ENCODE measurements around the gene UBE2QL1.
A peak's percentile ranks its signal among the peaks of the same experiment; 100 is the strongest.

The UBE2QL1 gene

DNA sequence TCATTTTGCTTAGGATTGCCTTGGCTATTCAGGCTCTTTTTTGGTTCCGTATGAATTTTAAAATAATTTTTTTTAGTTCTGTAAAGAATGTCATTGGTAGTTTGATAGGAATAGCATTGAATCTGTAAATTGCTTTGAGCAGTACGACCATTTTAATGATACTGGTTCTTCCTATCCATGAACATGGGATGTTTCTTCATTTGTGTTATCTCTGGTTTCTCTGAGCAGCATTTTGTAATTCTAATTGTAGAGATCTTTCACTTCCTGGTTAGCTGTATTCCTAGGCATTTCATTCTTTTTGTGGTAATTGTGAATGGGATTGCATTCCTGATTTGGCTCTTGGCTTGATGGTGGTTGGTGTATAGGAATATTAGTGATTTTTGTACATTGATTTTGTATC is 6.3 kb upstream of the UBE2QL1 start:
- Mint-ChIP-seq H3K27ac (no peak overlapping the region), H3K36me3 (ENCODE audit: low read depth) (no peaks in the 10 kb centered on the region), H3K27me3 (peaks cover 29% of the 10 kb centered on the region), H3K4me3 (no peak overlapping the region), H3K9me3 (no peaks in the 10 kb centered on the region), H3K4me1 (ENCODE audit: low read depth) (no peaks in the 10 kb centered on the region)

DNA sequence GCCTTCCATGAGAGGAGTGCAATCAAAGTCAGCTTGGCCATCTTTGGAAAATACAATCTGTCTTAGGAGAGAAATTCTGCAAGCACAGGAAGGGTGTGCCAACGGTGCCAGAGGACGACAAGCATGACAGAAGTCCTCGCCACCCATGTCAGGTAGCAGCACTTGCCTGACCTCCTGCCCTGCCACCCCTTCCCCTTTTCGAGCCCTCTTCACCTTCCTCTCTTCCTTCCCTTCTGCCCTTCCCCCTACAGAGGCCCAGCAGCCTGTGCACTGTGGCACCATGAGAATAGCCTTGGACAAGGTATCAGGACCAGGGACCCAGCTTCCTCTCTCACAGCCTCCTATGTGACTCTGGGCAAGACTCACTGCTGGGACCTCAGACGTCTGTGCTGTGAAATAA is 5.3 kb upstream of the UBE2QL1 start:
- H3K36me3 Mint-ChIP-seq (ENCODE audit: low read depth), result no peaks in the 10 kb centered on the region
- H3K4me1 Mint-ChIP-seq (ENCODE audit: low read depth), result no peaks in the 10 kb centered on the region
- no peak overlapping the region for H3K27ac Mint-ChIP-seq
- H3K4me3 Mint-ChIP-seq, result no peak overlapping the region
- H3K9me3 Mint-ChIP-seq, result no peaks in the 10 kb centered on the region
- H3K27me3 Mint-ChIP-seq, result peaks cover 26% of the 10 kb centered on the region

GRCh38 chr5:6446042-6446441 is 2.6 kb upstream of the UBE2QL1 start:
- Mint-ChIP-seq H3K9me3 (no peaks in the 10 kb centered on the region), H3K27me3 (peaks cover 43% of the 10 kb centered on the region), H3K4me1 (ENCODE audit: low read depth) (peaks cover 9% of the 10 kb centered on the region), H3K4me3 (no peak overlapping the region), H3K36me3 (ENCODE audit: low read depth) (no peaks in the 10 kb centered on the region), H3K27ac (no peak overlapping the region)

DNA sequence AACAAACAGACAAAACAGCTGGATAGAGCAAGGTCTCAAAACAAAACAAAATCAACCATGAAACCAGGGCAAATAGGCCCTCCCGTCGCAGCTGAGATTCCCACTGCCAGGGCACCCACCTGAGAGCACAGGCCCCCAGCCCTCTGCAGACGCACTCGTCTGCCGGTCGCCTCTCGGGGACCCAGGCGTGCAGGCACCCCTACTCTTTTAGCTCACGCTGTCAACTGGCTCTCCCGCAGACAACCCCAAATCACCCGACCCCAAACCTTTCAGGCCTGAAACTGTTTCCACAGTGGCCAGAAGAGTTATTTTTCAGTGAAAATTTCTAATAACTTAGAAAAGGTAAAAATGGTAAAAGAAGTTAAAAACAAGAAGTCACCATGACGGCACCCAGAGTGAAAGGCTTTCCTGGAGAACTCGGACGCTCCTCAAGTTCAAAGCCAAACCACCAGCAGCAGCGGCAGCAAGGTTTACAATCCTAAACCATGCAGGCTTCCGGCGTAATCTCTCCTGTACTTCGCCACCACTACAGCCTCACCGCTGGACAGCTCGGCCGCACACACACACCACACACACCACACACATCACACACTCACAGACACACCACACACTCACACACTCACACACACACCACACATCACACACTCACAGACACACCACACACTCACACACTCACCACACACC is 1.9 kb upstream of the UBE2QL1 start:
- peaks cover 47% of the 10 kb centered on the region for H3K27me3 Mint-ChIP-seq
- H3K27ac Mint-ChIP-seq, result no peak overlapping the region
- no peaks in the 10 kb centered on the region for H3K36me3 Mint-ChIP-seq (ENCODE audit: low read depth)
- no peak overlapping the region for H3K4me3 Mint-ChIP-seq
- H3K4me1 Mint-ChIP-seq (ENCODE audit: low read depth), result peaks cover 9% of the 10 kb centered on the region
- no peaks in the 10 kb centered on the region for H3K9me3 Mint-ChIP-seq

DNA sequence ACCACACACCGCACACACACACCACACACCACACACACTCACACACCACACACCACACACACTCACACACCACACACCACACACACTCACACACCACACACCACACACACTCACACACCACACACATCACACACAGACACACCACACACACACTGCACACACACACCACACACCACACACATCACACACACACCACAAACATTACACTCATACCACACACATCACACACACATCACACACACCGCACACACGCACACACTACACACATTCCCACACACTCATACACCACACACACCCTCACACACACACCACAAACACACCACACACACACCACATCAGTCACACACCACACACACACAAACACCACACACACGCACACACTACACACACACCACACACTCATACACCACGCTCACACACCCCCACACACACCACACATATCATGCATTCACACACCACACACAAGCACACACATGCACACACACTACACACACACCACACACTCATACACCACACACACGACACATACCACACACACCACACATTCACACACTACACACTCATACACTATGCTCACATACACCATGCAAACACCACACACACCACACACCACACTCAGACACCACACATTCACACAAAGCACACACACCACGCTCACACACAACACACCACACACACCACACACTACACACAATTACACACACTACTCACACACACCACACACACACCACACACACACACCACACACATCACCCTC is 1.1 kb upstream of the UBE2QL1 start:
- H3K27me3 Mint-ChIP-seq, result peaks cover 46% of the 10 kb centered on the region
- no peak overlapping the region for H3K4me3 Mint-ChIP-seq
- peaks cover 9% of the 10 kb centered on the region for H3K4me1 Mint-ChIP-seq (ENCODE audit: low read depth)

DNA sequence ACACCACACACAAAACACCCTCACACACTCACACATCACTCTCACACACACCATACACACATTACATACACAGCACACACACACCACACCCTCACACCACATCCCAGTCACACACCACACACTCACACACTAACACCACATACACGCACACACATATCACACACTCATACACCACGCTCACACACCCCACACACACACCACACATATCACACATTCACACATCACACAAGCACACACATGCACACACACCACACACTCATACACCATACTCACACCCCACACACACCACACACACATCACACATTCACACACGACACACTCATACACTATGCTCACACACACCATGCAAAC is 543 bp upstream of the UBE2QL1 start:
- Mint-ChIP-seq H3K27me3 (peaks cover 46% of the 10 kb centered on the region), H3K36me3 (ENCODE audit: low read depth) (no peaks in the 10 kb centered on the region), H3K4me1 (ENCODE audit: low read depth) (peaks cover 9% of the 10 kb centered on the region), H3K27ac (no peak overlapping the region), H3K9me3 (no peaks in the 10 kb centered on the region), H3K4me3 (no peak overlapping the region)

More for the DNA sequence above, 1.1 kb upstream of the UBE2QL1 start:
- Mint-ChIP-seq H3K9me3 (no peaks in the 10 kb centered on the region), H3K27ac (no peak overlapping the region), H3K36me3 (ENCODE audit: low read depth) (no peaks in the 10 kb centered on the region)

GRCh38 chr5:6449465-6450158 is 953 bp downstream of the UBE2QL1 start:
- peaks cover 9% of the 10 kb centered on the region for H3K4me1 Mint-ChIP-seq (ENCODE audit: low read depth)
- peak overlapping the region; percentile 66 for H3K4me3 Mint-ChIP-seq
- peaks cover 49% of the 10 kb centered on the region for H3K27me3 Mint-ChIP-seq
- no peaks in the 10 kb centered on the region for H3K9me3 Mint-ChIP-seq
- no peak overlapping the region for H3K27ac Mint-ChIP-seq
- H3K36me3 Mint-ChIP-seq (ENCODE audit: low read depth), result no peaks in the 10 kb centered on the region

DNA sequence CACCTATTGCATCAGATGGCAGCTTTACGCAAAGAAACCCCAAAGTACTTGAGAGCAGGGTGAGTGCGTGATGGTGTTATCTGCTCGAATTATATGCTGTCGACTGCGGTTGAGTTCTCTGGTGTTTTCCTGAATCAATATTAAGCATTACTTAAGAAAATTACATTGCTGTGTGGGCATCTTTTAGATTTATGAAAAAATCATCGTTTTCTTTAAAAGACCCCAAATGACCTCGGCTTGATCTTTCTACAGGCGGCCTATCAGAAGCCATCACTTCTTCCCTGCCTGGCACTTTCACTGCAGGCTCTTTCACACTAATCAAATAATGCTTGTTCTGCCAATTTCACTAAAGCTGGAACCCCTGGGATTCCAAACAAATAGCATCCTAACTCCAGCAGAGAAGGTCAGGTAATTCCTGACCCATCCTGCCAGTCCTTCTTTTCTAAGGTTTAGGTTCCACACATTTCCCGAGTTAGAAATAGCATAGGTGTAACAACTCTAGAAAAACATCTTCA is 1.7 kb downstream of the UBE2QL1 start:
- Mint-ChIP-seq H3K27ac (no peak overlapping the region), H3K4me3 (no peak overlapping the region), H3K4me1 (ENCODE audit: low read depth) (peaks cover 9% of the 10 kb centered on the region), H3K9me3 (no peaks in the 10 kb centered on the region), H3K27me3 (peaks cover 45% of the 10 kb centered on the region), H3K36me3 (ENCODE audit: low read depth) (no peaks in the 10 kb centered on the region)

- Mint-ChIP-seq H3K27ac (no peak overlapping the region), H3K4me3 (no peak overlapping the region), H3K27me3 (peaks cover 61% of the 10 kb centered on the region), H3K36me3 (ENCODE audit: low read depth) (no peaks in the 10 kb centered on the region), H3K4me1 (ENCODE audit: low read depth) (peaks cover 9% of the 10 kb centered on the region), H3K9me3 (no peaks in the 10 kb centered on the region)
Measured at GRCh38 chr5:6452622-6453504, 4.2 kb downstream of the UBE2QL1 start.

DNA sequence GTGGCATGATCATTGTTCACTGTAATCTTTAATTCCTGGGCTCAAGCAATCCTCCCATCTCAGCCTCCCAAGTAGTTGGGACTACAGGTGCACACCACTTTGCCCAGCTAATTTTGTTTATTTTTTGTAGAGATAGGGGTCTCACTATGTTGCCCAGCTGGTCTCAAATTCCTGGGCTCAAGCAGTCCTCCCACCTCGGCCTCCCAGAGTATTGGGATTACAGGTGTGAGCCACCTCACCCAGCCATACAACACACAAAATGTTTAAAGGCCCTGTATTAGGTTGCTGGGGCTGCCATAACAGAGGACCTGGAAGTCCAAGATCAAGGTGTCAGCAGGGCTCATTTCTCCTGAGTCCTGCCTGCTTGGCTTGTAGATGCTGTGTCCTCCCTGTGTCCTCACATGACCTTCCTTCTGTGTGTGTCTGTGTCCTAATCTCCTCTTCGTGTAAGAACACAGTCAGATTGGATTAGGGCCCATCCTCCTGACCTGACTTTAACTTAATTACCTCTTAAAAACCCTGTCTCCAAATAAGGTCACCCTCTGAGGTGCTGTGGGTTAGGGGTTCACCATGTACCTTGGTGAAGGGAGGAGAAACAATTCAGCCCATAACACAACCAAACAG is 5.4 kb downstream of the UBE2QL1 start:
- Mint-ChIP-seq H3K9me3 (no peaks in the 10 kb centered on the region), H3K4me1 (ENCODE audit: low read depth) (peaks cover 5% of the 10 kb centered on the region), H3K36me3 (ENCODE audit: low read depth) (no peaks in the 10 kb centered on the region), H3K27me3 (peaks cover 61% of the 10 kb centered on the region), H3K4me3 (no peak overlapping the region), H3K27ac (no peak overlapping the region)

DNA sequence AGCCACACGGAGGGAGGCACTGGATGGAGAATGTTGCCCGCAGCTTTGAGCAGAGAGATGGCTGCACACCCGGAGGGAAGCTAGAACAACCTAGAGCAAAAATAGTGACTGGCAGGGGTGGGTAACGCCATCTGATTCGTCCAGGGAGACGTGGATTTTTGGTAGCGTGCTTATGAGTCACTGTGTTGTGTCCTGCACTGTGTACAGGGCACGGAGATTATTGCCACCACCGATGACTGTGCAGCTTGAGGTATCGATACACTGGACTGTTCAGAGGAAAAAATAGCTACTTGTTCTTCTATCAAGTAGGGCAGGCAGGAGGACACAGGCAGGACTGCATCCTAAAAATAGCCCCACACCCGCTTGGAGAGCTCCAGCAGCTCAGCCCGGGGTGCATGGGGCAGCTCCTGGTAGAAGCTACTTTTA is 6.0 kb downstream of the UBE2QL1 start:
- no peaks in the 10 kb centered on the region for H3K36me3 Mint-ChIP-seq (ENCODE audit: low read depth)
- no peak overlapping the region for H3K4me3 Mint-ChIP-seq
- peaks cover 60% of the 10 kb centered on the region for H3K27me3 Mint-ChIP-seq
- H3K9me3 Mint-ChIP-seq, result no peaks in the 10 kb centered on the region
- no peak overlapping the region for H3K27ac Mint-ChIP-seq
- H3K4me1 Mint-ChIP-seq (ENCODE audit: low read depth), result no peaks in the 10 kb centered on the region

DNA sequence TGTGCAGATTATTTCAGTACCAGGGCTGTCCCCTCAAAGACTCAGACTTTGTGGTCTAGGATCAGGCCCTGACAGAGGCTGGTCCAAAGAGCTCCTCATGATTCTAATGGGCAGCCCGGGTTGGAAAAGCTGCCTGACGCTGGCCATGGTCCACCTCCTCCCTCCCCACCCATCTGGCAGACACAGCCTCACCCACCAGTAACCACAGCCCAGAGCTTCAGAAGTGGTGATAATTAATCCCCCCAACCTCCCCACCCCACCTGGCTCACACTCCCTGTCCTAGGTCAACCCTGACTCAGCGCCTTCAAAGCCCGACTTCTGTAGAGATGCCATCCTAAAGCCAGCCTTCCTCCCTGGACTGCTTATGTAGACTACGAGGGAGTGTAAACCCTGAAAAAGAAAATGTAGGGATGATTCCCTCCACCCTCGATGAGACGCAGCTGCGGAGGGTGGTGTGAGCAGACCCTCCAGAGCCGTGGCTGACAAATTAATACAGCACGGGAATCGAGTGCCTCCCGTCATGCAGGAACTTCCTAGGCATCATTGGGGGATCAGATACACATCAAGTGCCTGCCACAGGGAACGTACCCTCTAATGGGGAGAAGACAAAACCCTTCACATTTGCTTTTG is 7.0 kb downstream of the UBE2QL1 start:
- no peak overlapping the region for H3K27ac Mint-ChIP-seq
- peaks cover 50% of the 10 kb centered on the region for H3K27me3 Mint-ChIP-seq
- no peaks in the 10 kb centered on the region for H3K9me3 Mint-ChIP-seq
- H3K36me3 Mint-ChIP-seq (ENCODE audit: low read depth), result no peaks in the 10 kb centered on the region
- H3K4me1 Mint-ChIP-seq (ENCODE audit: low read depth), result no peaks in the 10 kb centered on the region
- H3K4me3 Mint-ChIP-seq, result no peak overlapping the region

- peaks cover 38% of the 10 kb centered on the region for H3K27me3 Mint-ChIP-seq
- H3K4me1 Mint-ChIP-seq (ENCODE audit: low read depth), result no peaks in the 10 kb centered on the region
- no peaks in the 10 kb centered on the region for H3K9me3 Mint-ChIP-seq
- no peak overlapping the region for H3K4me3 Mint-ChIP-seq
- H3K27ac Mint-ChIP-seq, result no peak overlapping the region
- no peaks in the 10 kb centered on the region for H3K36me3 Mint-ChIP-seq (ENCODE audit: low read depth)
Measured at GRCh38 chr5:6456766-6457370, 8.2 kb downstream of the UBE2QL1 start.
